HG03442 (cell line): ENCODE results near the gene PARP1.
A peak's percentile ranks its signal among the peaks of the same experiment; 100 is the strongest.
"Not testable (repeated sequence)": the region's sequence is repeated elsewhere in the genome, so short reads cannot be mapped to it uniquely, and the experiment has no call there.

Source experiments
- ATAC-seq: cut with Tn5 transposase; IDR thresholded peaks from one replicate; pipeline ENCODE4 v1.9.1; 2021; ENCODE audit warnings: mild to moderate bottlenecking, moderate library complexity; ENCODE audit not compliant: unreplicated experiment

Gene PARP1

DNA sequence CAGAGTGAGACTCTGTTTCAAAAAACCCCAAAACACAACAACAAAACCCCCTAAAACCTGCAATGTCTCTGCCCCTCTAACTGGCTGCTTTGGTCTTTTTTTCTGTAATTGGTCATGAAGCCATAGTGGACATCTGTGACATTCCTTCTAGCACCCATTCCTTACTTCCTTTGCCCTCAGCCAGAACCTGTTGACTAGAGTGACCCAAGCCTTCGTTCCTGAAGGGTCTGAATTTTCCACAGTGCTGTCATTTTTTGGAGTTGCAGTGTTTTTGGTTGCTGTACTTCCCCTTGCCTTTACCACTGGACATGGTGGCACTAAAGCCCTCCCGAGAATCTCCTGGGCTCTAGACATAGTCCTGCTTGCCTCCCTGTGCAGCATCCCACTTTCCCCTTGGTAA lies 50.5 kb downstream of the PARP1 start:
- no peak for ATAC-seq

DNA sequence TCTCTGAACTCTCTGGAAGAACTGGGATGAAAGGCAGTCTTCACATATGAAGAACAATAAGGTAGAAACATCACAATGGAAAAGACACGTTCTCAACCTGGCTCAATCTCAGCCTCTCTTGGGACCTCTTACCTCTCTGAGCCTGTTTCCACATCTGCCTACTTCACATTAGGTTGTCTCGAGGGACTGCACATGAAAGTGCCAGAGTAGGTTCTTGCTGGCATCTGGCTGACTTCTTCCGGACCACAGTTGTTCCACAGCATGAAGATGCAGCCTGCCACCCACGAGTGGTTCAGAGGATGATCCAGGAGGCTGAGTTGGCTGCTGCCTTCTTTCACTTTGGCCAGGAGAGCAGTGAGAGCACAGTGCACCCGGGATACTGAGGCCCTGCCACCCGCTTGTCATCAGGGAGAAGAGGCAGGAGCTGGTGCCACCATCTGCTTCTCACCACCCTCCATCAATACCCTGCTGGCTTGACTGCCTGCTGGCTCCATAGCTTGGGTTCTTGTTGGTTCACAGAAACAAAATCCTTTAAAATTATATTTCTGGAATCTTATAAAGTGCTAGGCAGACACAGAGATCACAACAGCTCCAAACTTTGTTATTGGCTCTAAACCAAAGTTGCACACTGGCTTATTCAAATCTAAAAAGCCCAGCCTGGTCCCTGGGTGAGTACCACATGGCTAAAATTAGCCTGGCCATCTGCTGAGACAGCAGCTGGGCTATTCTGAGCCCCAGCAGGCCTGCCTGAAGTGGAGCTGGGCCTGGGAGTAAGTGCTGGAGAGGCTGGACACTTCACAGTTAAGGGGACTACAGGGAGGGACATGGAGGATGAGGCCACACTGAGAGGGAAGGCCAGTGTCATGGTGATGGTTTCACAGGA lies 52.0 kb downstream of the PARP1 start:
- ATAC-seq = no peak

DNA sequence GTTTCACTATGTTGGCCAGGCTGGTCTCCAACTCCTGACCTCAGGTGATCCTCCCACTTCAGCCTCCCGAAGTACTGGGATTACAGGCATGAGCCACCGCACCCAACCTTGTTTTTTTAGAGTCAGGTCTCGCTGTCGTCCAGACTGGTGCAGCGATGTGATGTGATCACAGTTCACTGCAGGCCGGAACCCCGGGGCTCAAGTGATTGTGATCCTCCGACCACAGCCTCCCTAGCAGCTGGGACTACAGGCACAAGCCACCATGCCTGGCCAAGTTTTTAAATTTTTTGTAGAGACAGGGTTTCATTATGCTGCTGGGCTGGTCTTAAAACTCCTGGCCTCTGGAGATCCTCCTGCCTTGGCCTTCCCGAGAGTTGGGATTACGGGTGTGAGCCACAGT lies 52.9 kb downstream of the PARP1 start:
- ATAC-seq = no peak

DNA sequence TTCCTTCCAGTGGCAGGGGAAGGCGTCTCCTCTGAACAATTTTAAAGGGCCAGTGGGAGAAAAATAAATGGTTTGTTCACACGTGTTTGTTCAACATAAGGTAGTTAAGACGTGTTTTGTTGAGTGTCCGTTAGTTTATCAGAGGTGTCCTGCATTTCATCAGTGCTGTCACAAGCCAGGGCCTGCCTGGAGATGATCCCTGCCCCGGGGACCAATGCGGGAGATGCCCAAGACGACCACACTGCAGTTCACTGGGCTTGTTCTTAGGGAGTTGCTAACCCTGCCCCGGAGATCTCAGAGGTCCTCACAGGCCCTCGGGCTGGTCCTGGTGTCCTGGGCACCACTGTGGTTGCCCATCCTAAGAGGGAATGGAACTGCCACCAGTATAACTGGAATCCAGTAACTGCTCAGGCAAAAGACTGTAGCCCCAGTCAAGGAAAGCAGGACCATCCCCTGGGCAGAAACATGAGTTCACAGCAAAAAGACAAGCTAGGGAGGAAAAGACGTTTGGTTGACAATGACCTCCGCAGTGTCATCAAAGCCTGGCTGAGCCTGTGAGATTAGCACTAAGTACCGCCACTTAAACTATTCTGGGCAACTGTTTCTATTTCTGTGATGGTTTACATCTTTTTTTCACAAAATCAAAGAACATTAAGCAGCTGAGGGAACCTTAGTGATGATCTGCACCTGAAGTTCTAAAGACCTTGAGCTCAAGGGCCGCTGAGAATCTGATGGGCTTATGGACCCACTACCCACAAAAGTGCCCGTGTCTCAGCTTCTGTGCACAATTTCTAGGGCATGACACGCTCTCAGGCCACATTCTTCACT lies 54.0 kb downstream of the PARP1 start:
- no peak for ATAC-seq

DNA sequence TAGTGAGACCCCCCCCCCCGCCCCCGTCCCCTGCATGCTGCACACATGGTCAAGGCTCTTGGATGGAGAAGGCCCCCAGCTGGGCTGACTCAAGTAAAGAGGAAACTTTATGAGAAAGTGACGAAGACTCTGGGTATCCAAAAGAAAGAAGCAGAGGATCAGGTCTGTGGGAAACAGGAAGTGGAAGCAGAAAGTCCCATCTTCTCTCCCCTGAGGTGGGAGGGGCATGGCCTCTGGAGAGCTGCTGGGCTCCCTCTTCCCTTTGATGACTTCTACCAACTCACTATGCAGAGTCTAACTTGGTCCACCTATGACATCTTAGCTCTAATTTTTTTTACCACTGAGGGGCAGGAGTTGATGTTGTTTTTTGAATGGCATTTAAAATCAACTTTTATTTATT lies 56.2 kb downstream of the PARP1 start:
- ATAC-seq = no peak

DNA sequence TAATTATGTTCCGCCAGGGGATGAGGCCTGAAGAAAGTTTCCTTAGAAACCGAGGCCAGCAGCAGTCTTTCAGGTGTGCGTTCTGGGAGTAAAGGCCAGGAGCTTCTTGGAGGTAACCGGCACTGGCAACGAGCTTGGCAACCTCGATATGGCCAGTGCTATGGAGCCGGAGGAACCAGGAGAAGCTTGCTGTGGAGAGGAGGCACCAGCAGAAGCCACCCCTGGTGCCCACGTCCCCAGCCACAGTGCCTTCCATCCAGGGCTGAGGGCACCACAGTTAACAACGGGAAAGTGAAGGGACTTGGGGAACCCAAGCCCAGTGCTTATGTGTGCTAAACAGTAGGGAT lies 57.4 kb downstream of the PARP1 start:
- ATAC-seq = no peak

DNA sequence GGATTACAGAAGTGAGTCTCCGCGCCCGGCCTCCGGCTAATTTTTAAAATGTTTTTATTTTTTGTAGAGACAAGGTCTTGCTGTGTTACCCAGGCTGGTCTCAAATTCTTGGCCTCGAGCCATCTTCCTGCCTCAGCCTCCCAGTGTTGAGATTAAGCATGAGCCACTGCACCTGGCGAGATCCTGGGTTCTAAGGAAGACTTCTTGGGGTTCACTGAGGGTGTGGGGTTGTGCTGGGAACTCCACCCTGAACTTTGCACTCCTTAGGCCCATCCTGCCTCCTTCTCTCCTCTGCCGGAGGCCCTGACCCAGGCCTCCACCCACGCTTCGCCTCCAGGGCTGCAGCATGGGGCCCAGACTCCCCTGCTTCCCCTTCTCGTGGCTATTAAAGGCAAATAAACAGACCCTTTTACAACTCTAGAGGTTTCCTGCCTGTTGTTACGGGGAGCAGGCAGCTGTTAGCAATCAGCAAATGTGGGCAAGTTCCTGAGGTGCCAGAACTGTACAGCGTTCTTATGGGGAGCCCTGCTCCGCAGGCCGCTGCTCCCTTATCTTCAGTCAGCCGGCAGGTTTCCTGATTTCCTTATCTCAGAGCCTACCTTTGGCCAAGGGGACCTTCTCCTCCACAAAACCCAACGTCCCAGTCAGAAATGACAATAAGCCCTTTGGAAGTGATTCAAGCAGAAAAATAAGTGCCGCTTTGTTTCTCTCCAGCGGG lies 57.9 kb downstream of the PARP1 start:
- ATAC-seq = peak; percentile 46

DNA sequence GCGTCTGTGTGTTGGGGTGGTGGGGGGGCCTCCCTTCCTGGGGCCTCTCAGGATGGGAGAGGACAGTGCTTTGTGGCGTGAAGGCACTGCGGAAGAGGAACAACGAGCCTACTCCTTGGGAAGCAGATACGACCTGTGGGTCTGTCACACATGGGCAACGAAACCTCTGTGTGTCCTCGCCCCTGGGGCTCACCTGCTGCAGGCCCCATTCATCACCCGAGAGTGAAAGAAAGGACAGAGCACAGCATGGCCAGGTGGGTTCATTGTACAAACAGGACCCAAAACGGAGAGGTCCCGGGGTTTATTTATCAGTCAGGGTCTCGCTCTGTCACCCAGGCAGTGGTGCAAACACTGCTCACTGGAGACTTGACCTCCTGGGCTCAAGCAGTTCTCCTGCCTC lies 58.8 kb downstream of the PARP1 start:
- ATAC-seq = no peak

DNA sequence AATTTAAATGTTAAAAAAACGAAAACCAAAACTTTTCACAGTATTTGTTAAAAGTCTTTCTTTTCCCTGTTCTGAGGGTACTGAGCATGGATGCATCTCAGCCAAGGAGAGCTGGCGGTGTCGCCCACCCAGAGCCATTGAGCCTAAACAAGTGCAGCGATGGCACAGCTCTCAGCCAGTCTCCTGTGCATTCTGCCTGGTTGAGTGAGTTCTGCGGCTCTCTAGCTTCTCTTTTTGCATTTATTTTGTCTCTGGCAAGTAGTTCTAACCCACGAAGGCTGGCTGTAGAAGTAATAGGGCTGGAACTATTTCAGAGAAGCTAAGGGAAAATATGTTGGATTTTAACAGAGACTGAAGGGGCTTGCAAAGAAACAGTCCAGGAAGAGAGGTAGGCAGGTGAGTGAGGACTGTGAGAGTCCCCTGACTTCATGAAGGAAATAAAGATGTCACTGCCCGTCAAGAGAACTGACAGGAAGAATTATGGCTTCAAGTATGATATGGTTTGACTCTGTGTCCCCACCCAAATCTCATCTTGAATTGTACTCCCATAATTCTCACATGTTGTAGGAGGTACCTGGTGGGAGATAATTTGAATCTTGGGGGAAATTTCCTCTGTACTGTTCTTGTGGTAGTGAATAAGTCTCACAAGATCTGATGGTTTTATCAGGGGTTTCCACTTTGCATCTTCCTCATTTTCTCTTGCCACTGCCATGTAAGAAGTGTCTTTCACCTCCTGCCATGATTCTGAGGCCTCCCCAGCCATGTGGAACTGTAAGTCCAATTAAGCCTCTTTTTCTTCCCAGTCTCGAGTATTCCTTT lies 63.2 kb downstream of the PARP1 start:
- no peak for ATAC-seq

DNA sequence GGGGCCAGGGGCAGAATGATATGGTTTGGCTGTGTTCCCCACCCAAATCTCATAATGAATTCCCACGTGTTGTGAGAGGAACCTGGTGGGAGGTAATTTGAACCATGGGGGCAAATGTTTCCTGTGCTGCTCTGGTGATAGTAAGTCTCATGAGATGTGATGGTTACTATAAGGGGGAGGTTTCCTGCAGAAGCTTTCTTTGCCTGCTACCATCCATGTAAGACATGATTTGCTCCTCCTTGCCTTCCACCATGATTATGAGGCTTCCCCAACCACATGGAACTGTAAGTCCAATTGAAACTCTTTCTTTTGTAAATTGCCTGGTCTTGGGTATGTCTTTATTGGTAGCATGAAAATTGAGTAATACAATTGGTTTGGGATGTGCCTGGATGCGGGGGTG lies 65.2 kb downstream of the PARP1 start:
- no peak for ATAC-seq

DNA sequence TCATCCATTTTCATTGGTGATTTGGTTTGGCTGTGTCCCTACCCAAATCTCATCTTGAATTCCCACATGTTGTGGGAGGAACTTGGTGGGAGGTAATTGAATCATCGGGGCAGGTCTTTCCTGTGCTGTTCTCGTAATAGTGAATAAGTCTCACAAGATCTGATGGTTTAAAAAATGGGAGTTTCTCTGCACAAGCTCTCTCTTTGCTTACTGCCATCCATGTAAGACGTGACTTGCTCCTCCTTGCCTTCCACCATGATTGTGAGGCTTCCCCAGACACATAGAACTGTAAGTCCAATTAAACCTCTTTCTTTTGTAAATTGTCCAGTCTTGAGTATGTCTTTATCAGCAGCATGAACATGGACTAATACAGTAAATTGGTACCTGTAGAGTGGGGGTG lies 67.8 kb downstream of the PARP1 start:
- not testable (repeated sequence) for ATAC-seq

DNA sequence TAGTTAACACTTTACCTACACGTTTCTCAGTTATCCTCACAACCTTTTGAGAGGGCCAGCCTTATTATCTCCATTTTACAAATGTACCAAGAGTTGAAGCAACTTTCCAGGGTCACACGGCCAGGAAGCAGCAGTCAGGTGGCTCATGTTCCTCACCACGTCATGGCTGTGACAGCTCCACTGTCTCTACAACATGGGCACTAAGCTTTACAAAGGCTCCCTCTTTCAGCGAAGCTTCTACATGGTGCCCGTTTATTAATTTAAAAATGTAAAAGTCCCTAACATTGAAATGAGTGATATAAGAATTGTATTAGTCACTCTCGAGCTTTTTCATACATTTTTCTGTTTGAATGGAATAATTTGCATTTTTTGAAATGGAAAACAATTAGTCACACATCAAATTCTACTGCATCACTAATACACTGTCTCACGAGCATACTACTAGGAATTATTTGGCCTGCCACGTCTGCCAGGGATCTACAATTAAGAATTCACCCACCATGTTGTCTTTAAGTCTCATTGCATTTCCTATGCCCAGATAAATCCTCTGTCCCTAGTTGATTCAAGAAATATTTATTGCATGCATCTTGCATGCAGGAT lies 70.5 kb downstream of the PARP1 start:
- ATAC-seq = no peak

DNA sequence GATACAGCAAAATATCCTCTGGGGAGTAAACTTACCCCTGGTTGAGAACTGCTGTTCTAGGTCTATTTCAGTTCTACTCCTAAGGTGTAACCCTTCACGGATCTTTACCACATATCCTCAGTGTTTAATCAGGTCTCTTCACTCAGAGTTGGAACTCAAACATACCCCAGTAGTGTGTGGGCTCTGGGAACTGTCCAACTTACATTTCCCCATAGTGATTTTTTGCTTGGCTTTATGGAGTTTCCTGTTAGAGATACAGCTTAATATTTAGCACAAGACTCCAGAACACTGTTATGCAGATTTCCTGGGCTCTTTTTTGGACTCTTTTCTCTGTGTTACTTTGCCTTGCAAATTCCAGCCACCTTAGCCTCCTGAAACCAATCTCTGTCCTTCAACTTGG lies 72.2 kb downstream of the PARP1 start:
- ATAC-seq = no peak

DNA sequence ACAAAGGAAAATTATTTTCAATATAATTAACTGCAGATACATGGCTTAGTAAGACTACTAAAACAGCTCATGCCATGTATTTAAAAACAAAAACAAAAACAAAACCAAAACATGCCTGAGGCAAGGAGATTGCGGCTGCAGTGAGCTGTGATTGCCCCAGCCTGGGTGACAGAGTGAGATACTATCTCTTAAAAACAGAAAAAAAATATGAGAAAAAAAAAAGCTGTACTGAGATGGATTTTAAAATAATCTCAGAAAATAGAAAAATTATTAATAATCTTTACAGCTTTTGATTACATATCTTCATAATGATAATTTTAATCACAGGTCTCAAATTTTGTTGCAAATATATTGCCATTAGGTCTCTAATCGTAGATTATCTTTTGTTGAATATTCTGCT lies 74.9 kb downstream of the PARP1 start:
- ATAC-seq = no peak

DNA sequence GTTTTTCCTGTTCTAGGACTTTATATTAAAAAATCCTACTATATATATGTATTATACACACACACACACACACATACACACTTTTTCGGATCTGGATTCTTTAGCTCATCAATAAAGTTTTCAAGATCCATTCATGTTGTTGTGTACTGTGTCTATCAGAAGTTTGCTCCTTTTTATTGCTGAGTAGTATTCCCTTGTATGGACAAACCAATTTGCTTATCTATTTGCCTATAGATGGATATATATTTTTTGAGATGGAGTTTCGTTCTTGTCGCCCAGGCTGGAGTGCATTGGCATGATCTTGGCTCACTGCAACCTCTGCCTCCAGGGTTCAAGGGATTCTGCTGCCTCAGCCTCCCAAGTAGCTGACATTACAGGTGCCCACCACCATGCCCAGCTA lies 78.7 kb downstream of the PARP1 start:
- ATAC-seq = no peak

DNA sequence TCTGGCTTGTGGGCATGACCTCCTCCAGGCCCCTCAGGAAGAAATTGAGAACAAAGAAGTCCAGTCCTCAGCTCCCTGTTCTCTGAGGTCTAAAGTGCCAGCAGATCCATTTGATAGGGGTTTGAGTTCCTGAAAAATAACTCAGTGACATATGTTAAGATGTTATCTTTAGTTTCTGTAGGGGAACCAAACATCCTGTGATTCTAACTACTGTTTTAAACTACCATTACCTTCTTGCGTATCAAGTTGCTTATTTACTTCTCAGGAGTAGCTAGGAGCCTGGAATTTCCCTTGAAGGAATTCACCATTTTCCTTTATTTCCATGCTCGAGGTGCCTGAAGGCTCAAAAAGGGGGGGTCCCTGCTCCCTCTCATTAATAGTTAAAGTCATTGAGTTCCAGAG lies 80.1 kb downstream of the PARP1 start:
- no peak for ATAC-seq

DNA sequence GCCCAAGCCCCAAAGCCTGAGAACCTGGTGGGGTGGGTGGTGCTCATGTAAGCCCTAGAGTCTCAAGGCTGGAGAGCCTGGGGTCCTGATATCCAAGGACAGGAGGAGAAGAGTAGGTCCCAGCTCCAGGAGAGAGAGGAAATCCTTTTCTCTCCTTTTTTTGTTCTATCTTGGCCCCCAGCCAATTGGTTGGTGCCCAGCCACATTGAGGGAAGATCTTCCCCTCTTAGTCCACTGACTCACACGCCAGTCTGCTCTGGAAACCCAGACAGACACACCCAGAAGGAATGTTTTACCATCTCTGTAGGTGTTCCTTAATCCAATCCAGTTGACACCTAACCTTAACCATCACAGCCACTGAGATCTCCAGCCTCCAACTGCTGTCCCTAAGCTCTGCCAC lies 82.7 kb downstream of the PARP1 start:
- ATAC-seq = no peak

DNA sequence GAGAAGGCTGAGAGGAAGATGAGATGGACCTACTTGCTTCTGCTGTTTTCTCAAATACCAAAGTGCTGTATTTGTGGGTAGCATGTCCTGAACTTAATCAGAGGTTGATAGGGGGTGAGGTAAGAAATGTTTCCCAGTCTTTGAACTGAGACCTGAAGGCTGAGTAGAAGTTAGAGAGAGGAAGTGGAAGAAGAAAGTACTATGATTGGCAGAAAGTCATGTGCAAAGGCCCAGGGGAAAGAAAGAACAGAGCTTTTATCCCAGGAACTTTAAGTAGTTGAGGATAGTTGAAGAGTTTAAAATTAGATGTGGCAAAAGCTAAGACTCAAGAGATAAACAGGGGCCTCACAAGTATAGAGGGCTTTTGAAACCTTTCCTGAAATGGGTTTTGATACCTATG lies 83.4 kb downstream of the PARP1 start:
- no peak for ATAC-seq

DNA sequence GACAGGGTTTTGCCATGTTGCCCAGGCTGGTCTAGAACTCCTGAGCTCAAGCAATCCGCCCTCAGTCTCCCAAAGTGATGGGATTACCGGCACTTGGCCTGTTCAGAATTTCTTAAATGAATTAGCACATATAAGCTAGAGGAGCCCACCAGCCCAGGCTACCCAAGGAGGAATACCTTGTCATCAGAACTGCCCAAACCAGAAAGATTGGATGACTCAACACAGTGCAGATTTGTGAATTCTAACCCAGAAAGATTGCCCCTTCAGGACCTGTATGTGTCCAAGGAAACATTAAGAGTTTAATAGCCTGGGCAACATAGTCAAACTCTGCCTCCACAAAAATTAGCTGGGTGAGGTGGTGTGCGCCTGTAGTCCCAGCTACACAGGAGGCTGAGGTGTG lies 84.9 kb downstream of the PARP1 start:
- ATAC-seq = no peak

DNA sequence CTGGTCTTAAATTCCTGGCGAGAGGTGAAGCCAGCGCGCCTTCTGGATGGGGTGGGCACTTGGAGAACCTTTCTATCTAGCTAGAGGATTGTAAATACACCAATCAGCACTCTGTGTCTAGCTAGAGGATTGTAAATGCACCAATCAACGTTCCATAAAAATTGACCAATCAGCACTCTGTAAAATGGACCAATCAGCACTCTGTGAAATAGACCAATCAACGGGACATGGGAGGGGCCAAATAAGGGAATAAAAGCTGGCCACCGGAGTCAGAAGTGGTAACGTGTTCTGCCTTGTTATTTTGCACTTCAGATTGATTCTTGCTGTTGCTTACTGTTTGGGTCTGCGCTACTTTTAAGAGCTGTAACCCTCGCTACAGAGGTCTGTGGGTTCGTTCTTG lies 87.0 kb downstream of the PARP1 start:
- ATAC-seq = no peak
